ENCODE measurements around the gene LRP1B. TPM values are rescaled to one million over a fixed set of nuclear protein-coding genes. Genes with fewer than 3 reads are reported as not detected.

LRP1B gene
- total RNA-seq, 1 donor from 2014 or later: 0.38 TPM

GRCh38 chr2:142170847-142171246 lies 40.0 kb upstream of the LRP1B start:
- no peaks in the 10 kb centered on the region for H3K27me3 ChIP-seq (ENCODE audit: control insufficient read depth, insufficient read depth, low read length)
- no peak for DNase-seq (ENCODE audit: low read depth)
- H3K36me3 ChIP-seq (ENCODE audit: control insufficient read depth, insufficient read depth, low read length): no peaks in the 10 kb centered on the region
- TF ChIP-seq CTCF (IDR thresholded peaks at IDR 0.05; ENCODE audit: insufficient read depth, low read length, poor library complexity, severe bottlenecking): no peak
- H3K4me3 ChIP-seq (ENCODE audit: low read depth, low read length): no peak overlapping the region

GRCh38 chr2:142165790-142166189 lies 35.0 kb upstream of the LRP1B start:
- no peak overlapping the region for H3K4me3 ChIP-seq (ENCODE audit: low read depth, low read length)
- peak; percentile 35 for DNase-seq (ENCODE audit: low read depth)
- peak; percentile 56 for TF ChIP-seq CTCF (IDR thresholded peaks at IDR 0.05; ENCODE audit: insufficient read depth, low read length, poor library complexity, severe bottlenecking)

GRCh38 chr2:142153601-142154000 lies 22.8 kb upstream of the LRP1B start:
- Histone ChIP-seq H3K27me3 (ENCODE audit: control insufficient read depth, insufficient read depth, low read length) (no peaks in the 10 kb centered on the region), H3K36me3 (ENCODE audit: control insufficient read depth, insufficient read depth, low read length) (no peaks in the 10 kb centered on the region), H3K4me3 (ENCODE audit: low read depth, low read length) (no peak overlapping the region)
- TF ChIP-seq CTCF (IDR thresholded peaks at IDR 0.05; ENCODE audit: insufficient read depth, low read length, poor library complexity, severe bottlenecking): no peak
- DNase-seq (ENCODE audit: low read depth): no peak

More at GRCh38 chr2:142165790-142166189, 35.0 kb upstream of the LRP1B start:
- no peaks in the 10 kb centered on the region for H3K27me3 ChIP-seq (ENCODE audit: control insufficient read depth, insufficient read depth, low read length)
- no peaks in the 10 kb centered on the region for H3K36me3 ChIP-seq (ENCODE audit: control insufficient read depth, insufficient read depth, low read length)

- H3K36me3 ChIP-seq (ENCODE audit: control insufficient read depth, insufficient read depth, low read length): no peaks in the 10 kb centered on the region
- no peak for TF ChIP-seq CTCF (IDR thresholded peaks at IDR 0.05; ENCODE audit: insufficient read depth, low read length, poor library complexity, severe bottlenecking)
- no peaks in the 10 kb centered on the region for H3K27me3 ChIP-seq (ENCODE audit: control insufficient read depth, insufficient read depth, low read length)
- H3K4me3 ChIP-seq (ENCODE audit: low read depth, low read length): no peak overlapping the region
- no peak for DNase-seq (ENCODE audit: low read depth)
Observed at GRCh38 chr2:142150453-142150852, 19.6 kb upstream of the LRP1B start.

GRCh38 chr2:142144547-142144946 lies 13.7 kb upstream of the LRP1B start:
- no peaks in the 10 kb centered on the region for H3K36me3 ChIP-seq (ENCODE audit: control insufficient read depth, insufficient read depth, low read length)
- no peaks in the 10 kb centered on the region for H3K27me3 ChIP-seq (ENCODE audit: control insufficient read depth, insufficient read depth, low read length)
- no peak for TF ChIP-seq CTCF (IDR thresholded peaks at IDR 0.05; ENCODE audit: insufficient read depth, low read length, poor library complexity, severe bottlenecking)
- DNase-seq (ENCODE audit: low read depth): no peak
- no peak overlapping the region for H3K4me3 ChIP-seq (ENCODE audit: low read depth, low read length)

GRCh38 chr2:142142595-142142994 lies 11.8 kb upstream of the LRP1B start:
- no peak overlapping the region for H3K4me3 ChIP-seq (ENCODE audit: low read depth, low read length)
- H3K27me3 ChIP-seq (ENCODE audit: control insufficient read depth, insufficient read depth, low read length): no peaks in the 10 kb centered on the region
- TF ChIP-seq CTCF (IDR thresholded peaks at IDR 0.05; ENCODE audit: insufficient read depth, low read length, poor library complexity, severe bottlenecking): no peak
- H3K36me3 ChIP-seq (ENCODE audit: control insufficient read depth, insufficient read depth, low read length): no peaks in the 10 kb centered on the region
- DNase-seq (ENCODE audit: low read depth): no peak

Data from kidney epithelial cell (primary cell).